ENCODE results near the gene EREG.

Gene EREG

DNA sequence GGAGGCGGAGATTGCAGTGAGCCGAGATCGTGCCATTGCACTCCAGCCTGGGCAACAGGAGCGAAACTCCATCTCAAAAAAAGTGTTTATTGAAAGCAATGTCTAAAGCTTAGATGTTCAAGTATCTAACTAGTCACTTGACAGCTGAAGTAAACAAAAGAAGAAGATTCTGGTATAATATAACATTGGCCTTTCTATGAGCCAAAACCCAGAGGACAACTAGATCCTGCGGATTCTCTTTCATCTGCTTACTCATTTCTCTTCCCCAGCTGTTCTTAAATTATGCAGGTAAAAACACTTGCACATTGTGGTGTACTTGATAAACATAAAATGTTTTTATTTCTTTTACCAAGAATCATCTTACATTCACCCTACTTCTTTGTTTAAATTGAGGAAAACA is 55.9 kb downstream of the EREG start:
- Histone ChIP-seq H3K4me3 (ENCODE audit: low read length) (no peak overlapping the region), H3K36me3 (ENCODE audit: control insufficient read depth, insufficient read depth, low read length) (no peaks in the 10 kb centered on the region), H4K5ac (ENCODE audit: low read length) (no peak overlapping the region), H3K4me1 (ENCODE audit: control insufficient read depth, low read depth, low read length) (no peaks in the 10 kb centered on the region), H3K79me1 (ENCODE audit: low read length) (no peaks in the 10 kb centered on the region), H2BK15ac (replicated peaks; ENCODE audit: low read depth) (no peak overlapping the region), H3K4ac (ENCODE audit: low read depth, low read length) (no peak overlapping the region), H3K79me2 (ENCODE audit: control insufficient read depth, insufficient read depth, low read length) (no peaks in the 10 kb centered on the region), H3K18ac (ENCODE audit: low read length) (no peak overlapping the region), H3K27ac (ENCODE audit: low read depth, low read length) (no peak overlapping the region), H3K56ac (ENCODE audit: low read length) (no peak overlapping the region), H3K27me3 (ENCODE audit: insufficient read depth, low read length, poor library complexity) (no peaks in the 10 kb centered on the region), H3K23ac (ENCODE audit: low read length) (no peak overlapping the region), H2BK120ac (ENCODE audit: low read depth, low read length) (no peak overlapping the region), H3K4me2 (ENCODE audit: low read length) (no peak overlapping the region), H2BK5ac (ENCODE audit: low read length) (no peak overlapping the region), H3K9ac (ENCODE audit: low read length) (no peak overlapping the region), H2AK5ac (ENCODE audit: low read length) (no peak overlapping the region), H4K8ac (ENCODE audit: low read depth, low read length) (no peak overlapping the region)
- no peak for DNase-seq
- WGBS (ENCODE audit: extremely low coverage, insufficient coverage, low lambda C conversion rate) = no CpG with 5 or more reads among the region's 5 CpGs

DNA sequence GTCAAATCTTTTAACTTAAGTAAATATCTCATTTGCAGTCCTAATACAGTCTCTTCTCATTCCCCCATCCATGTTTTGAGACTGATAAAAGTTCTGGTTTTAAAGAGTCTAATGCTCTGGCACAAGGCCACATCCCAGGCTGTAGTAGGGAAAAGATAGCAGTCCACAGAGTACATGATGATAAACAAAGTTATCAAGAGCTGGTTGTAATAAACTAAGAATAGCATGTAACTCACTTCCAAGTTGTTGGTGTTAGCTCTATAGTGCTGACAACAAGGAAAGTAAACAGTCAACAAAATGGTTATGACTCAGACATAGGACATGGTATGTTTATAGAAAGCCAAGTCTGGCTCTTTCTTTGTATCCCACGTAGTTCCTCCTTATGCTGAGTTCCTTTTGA is 58.2 kb downstream of the EREG start:
- Histone ChIP-seq H2BK5ac (ENCODE audit: low read length) (no peak overlapping the region), H3K23ac (ENCODE audit: low read length) (no peak overlapping the region), H2BK15ac (replicated peaks; ENCODE audit: low read depth) (no peak overlapping the region), H3K4me1 (ENCODE audit: control insufficient read depth, low read depth, low read length) (no peaks in the 10 kb centered on the region), H3K18ac (ENCODE audit: low read length) (no peak overlapping the region), H3K56ac (ENCODE audit: low read length) (no peak overlapping the region), H3K4me2 (ENCODE audit: low read length) (no peak overlapping the region), H3K36me3 (ENCODE audit: control insufficient read depth, insufficient read depth, low read length) (no peaks in the 10 kb centered on the region), H2BK120ac (ENCODE audit: low read depth, low read length) (no peak overlapping the region), H4K5ac (ENCODE audit: low read length) (no peak overlapping the region), H3K9ac (ENCODE audit: low read length) (no peak overlapping the region), H3K27me3 (ENCODE audit: insufficient read depth, low read length, poor library complexity) (no peaks in the 10 kb centered on the region), H3K79me1 (ENCODE audit: low read length) (no peaks in the 10 kb centered on the region), H3K79me2 (ENCODE audit: control insufficient read depth, insufficient read depth, low read length) (no peaks in the 10 kb centered on the region), H3K4ac (ENCODE audit: low read depth, low read length) (no peak overlapping the region), H3K27ac (ENCODE audit: low read depth, low read length) (no peak overlapping the region), H3K4me3 (ENCODE audit: low read length) (no peak overlapping the region), H4K8ac (ENCODE audit: low read depth, low read length) (no peak overlapping the region), H2AK5ac (ENCODE audit: low read length) (no peak overlapping the region)
- DNase-seq = no peak
- WGBS (ENCODE audit: extremely low coverage, insufficient coverage, low lambda C conversion rate) = no CpG with 5 or more reads among the region's 1 CpG

GRCh38 chr4:74424111-74424510 is 59.2 kb downstream of the EREG start:
- H2AK5ac ChIP-seq (ENCODE audit: low read length) = no peak overlapping the region
- no peaks in the 10 kb centered on the region for H3K36me3 ChIP-seq (ENCODE audit: control insufficient read depth, insufficient read depth, low read length)
- H3K79me1 ChIP-seq (ENCODE audit: low read length) = no peaks in the 10 kb centered on the region
- H3K4me1 ChIP-seq (ENCODE audit: control insufficient read depth, low read depth, low read length) = no peaks in the 10 kb centered on the region
- no peak overlapping the region for H3K4ac ChIP-seq (ENCODE audit: low read depth, low read length)
- H3K79me2 ChIP-seq (ENCODE audit: control insufficient read depth, insufficient read depth, low read length) = no peaks in the 10 kb centered on the region
- no peak overlapping the region for H3K23ac ChIP-seq (ENCODE audit: low read length)
- DNase-seq = no peak
- no peaks in the 10 kb centered on the region for H3K27me3 ChIP-seq (ENCODE audit: insufficient read depth, low read length, poor library complexity)
- no peak overlapping the region for H3K27ac ChIP-seq (ENCODE audit: low read depth, low read length)
- H4K5ac ChIP-seq (ENCODE audit: low read length) = no peak overlapping the region
- H3K4me3 ChIP-seq (ENCODE audit: low read length) = no peak overlapping the region
- no peak overlapping the region for H2BK5ac ChIP-seq (ENCODE audit: low read length)
- no peak overlapping the region for H3K18ac ChIP-seq (ENCODE audit: low read length)
- no peak overlapping the region for H2BK15ac ChIP-seq (replicated peaks; ENCODE audit: low read depth)
- H3K9ac ChIP-seq (ENCODE audit: low read length) = no peak overlapping the region
- no peak overlapping the region for H3K4me2 ChIP-seq (ENCODE audit: low read length)
- H4K8ac ChIP-seq (ENCODE audit: low read depth, low read length) = no peak overlapping the region
- no peak overlapping the region for H3K56ac ChIP-seq (ENCODE audit: low read length)
- H2BK120ac ChIP-seq (ENCODE audit: low read depth, low read length) = no peak overlapping the region
- no CpG with 5 or more reads among the region's 2 CpGs for WGBS (ENCODE audit: extremely low coverage, insufficient coverage, low lambda C conversion rate)

DNA sequence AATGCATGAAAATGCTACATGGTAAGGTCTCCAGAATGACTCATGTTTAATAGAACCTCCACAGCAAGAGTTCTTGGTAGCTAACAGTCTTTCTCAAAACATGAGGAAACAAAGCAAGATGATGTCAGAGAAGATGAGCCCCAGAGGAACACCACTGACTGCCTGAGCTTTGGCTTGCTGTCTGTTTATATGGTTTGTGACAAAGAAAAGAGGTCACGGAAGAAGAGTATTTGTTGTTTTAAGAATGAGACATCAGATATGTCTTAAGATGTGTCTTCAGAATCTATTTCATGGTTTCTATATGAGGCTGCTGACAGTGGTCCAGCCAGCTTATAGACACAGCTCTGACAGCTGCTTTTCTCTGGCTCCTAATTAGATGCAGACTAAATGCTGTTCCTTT is 61.2 kb downstream of the EREG start:
- Histone ChIP-seq H3K27me3 (ENCODE audit: insufficient read depth, low read length, poor library complexity) (no peaks in the 10 kb centered on the region), H3K79me2 (ENCODE audit: control insufficient read depth, insufficient read depth, low read length) (no peaks in the 10 kb centered on the region), H2BK120ac (ENCODE audit: low read depth, low read length) (no peak overlapping the region), H4K5ac (ENCODE audit: low read length) (no peak overlapping the region), H3K36me3 (ENCODE audit: control insufficient read depth, insufficient read depth, low read length) (no peaks in the 10 kb centered on the region), H3K9ac (ENCODE audit: low read length) (no peak overlapping the region), H3K27ac (ENCODE audit: low read depth, low read length) (no peak overlapping the region), H3K4me2 (ENCODE audit: low read length) (no peak overlapping the region), H3K79me1 (ENCODE audit: low read length) (no peaks in the 10 kb centered on the region), H3K18ac (ENCODE audit: low read length) (no peak overlapping the region), H3K4ac (ENCODE audit: low read depth, low read length) (no peak overlapping the region), H3K23ac (ENCODE audit: low read length) (no peak overlapping the region), H2BK5ac (ENCODE audit: low read length) (no peak overlapping the region), H4K8ac (ENCODE audit: low read depth, low read length) (no peak overlapping the region), H2BK15ac (replicated peaks; ENCODE audit: low read depth) (no peak overlapping the region), H3K4me1 (ENCODE audit: control insufficient read depth, low read depth, low read length) (no peaks in the 10 kb centered on the region), H2AK5ac (ENCODE audit: low read length) (no peak overlapping the region), H3K4me3 (ENCODE audit: low read length) (no peak overlapping the region), H3K56ac (ENCODE audit: low read length) (no peak overlapping the region)
- no CpG with 5 or more reads among the region's 1 CpG for WGBS (ENCODE audit: extremely low coverage, insufficient coverage, low lambda C conversion rate)
- no peak for DNase-seq

DNA sequence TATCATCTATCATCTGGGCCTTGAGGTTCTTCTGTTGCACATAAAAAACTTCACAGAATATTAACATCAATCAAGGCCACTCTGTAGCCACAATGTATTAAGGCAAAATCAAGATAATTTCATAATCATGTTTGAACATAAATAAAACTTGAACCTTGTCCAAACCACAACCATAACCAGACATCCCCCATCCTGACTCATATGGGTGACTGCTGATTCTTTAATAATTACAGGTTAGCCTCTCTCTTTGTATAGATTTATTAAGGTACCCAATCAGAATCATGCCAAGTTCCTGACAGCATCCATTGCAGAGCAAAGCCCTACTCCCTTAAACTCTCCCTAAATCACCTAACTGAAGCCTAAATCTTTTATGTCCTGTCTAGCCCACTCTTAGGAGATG is 63.3 kb downstream of the EREG start:
- H2AK5ac ChIP-seq (ENCODE audit: low read length) = no peak overlapping the region
- H3K4me3 ChIP-seq (ENCODE audit: low read length) = no peak overlapping the region
- no peak overlapping the region for H3K4ac ChIP-seq (ENCODE audit: low read depth, low read length)
- H3K79me1 ChIP-seq (ENCODE audit: low read length) = no peaks in the 10 kb centered on the region
- no peak overlapping the region for H3K56ac ChIP-seq (ENCODE audit: low read length)
- no peak overlapping the region for H3K27ac ChIP-seq (ENCODE audit: low read depth, low read length)
- H4K8ac ChIP-seq (ENCODE audit: low read depth, low read length) = no peak overlapping the region
- H2BK15ac ChIP-seq (replicated peaks; ENCODE audit: low read depth) = no peak overlapping the region
- H3K79me2 ChIP-seq (ENCODE audit: control insufficient read depth, insufficient read depth, low read length) = no peaks in the 10 kb centered on the region
- H3K18ac ChIP-seq (ENCODE audit: low read length) = no peak overlapping the region
- no peaks in the 10 kb centered on the region for H3K4me1 ChIP-seq (ENCODE audit: control insufficient read depth, low read depth, low read length)
- no peaks in the 10 kb centered on the region for H3K36me3 ChIP-seq (ENCODE audit: control insufficient read depth, insufficient read depth, low read length)
- no peak overlapping the region for H3K23ac ChIP-seq (ENCODE audit: low read length)
- no peak overlapping the region for H2BK120ac ChIP-seq (ENCODE audit: low read depth, low read length)
- no peak overlapping the region for H3K9ac ChIP-seq (ENCODE audit: low read length)
- DNase-seq = no peak
- no peak overlapping the region for H2BK5ac ChIP-seq (ENCODE audit: low read length)
- no peak overlapping the region for H4K5ac ChIP-seq (ENCODE audit: low read length)
- no peaks in the 10 kb centered on the region for H3K27me3 ChIP-seq (ENCODE audit: insufficient read depth, low read length, poor library complexity)
- H3K4me2 ChIP-seq (ENCODE audit: low read length) = no peak overlapping the region

- no peak for DNase-seq
- H4K8ac ChIP-seq (ENCODE audit: low read depth, low read length) = no peak overlapping the region
- H4K5ac ChIP-seq (ENCODE audit: low read length) = no peak overlapping the region
- no peaks in the 10 kb centered on the region for H3K27me3 ChIP-seq (ENCODE audit: insufficient read depth, low read length, poor library complexity)
- H3K18ac ChIP-seq (ENCODE audit: low read length) = no peak overlapping the region
- no peak overlapping the region for H3K9ac ChIP-seq (ENCODE audit: low read length)
- H3K4me3 ChIP-seq (ENCODE audit: low read length) = no peak overlapping the region
- H2AK5ac ChIP-seq (ENCODE audit: low read length) = no peak overlapping the region
- H3K27ac ChIP-seq (ENCODE audit: low read depth, low read length) = no peak overlapping the region
- 100% methylated on average over 1 of the region's 11 CpGs for WGBS (ENCODE audit: extremely low coverage, insufficient coverage, low lambda C conversion rate)
- H3K23ac ChIP-seq (ENCODE audit: low read length) = no peak overlapping the region
- no peak overlapping the region for H2BK120ac ChIP-seq (ENCODE audit: low read depth, low read length)
- H3K56ac ChIP-seq (ENCODE audit: low read length) = no peak overlapping the region
- no peak overlapping the region for H2BK15ac ChIP-seq (replicated peaks; ENCODE audit: low read depth)
- H3K4me2 ChIP-seq (ENCODE audit: low read length) = no peak overlapping the region
- no peaks in the 10 kb centered on the region for H3K79me1 ChIP-seq (ENCODE audit: low read length)
- H3K79me2 ChIP-seq (ENCODE audit: control insufficient read depth, insufficient read depth, low read length) = no peaks in the 10 kb centered on the region
- H3K4ac ChIP-seq (ENCODE audit: low read depth, low read length) = no peak overlapping the region
- no peaks in the 10 kb centered on the region for H3K4me1 ChIP-seq (ENCODE audit: control insufficient read depth, low read depth, low read length)
- H3K36me3 ChIP-seq (ENCODE audit: control insufficient read depth, insufficient read depth, low read length) = no peaks in the 10 kb centered on the region
- no peak overlapping the region for H2BK5ac ChIP-seq (ENCODE audit: low read length)
Observed at GRCh38 chr4:74431113-74431826, 66.3 kb downstream of the EREG start.

Data from mesendoderm (in vitro differentiated cells).